Measurements from ENCODE around the gene TYK2.

DNA sequence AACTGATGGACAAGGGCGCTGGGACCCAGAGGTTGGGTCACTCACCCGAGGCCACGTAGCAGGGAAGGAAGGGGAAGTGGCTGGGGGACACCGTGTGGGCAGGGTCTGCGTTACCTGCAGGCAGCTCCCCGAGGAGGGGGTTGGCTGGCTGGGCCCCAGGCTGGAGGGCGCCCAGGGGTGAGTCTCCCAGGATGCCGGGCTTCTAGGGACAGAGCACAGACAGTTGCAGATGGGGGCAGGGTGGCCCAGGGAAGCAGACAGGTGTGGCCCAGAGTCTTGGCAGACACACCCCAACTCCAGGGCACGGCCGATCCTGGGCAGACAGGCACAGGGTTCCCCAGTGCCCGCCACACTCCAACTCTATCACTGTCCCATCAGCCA is 59.0 kb downstream of the TYK2 start:
- TF ChIP-seq RAD21 (IDR thresholded peaks at IDR 0.05) (no peak), CTCF (IDR thresholded peaks at IDR 0.05; ENCODE audit: low read depth, low read length, missing input control) (no peak), RXRA (IDR thresholded peaks at IDR 0.05) (no peak), ATF3 (IDR thresholded peaks at IDR 0.05) (no peak)

Measured in liver (tissue), 3 donors.